BJ (cell line): ENCODE measurements around the gene CSF1. TPM values are rescaled to one million over a fixed set of nuclear protein-coding genes. Genes with fewer than 3 reads are reported as not detected.

Experiments
- CTCF ChIA-PET: fragments of 350-600 bp; formaldehyde crosslinking; extraction: SDS; loops from one replicate; lab custom pipeline; 2021; ENCODE audit warnings: antibody characterized with exemption, inconsistent platforms; lab: Yijun Ruan, JAX
- POLR2A ChIA-PET: fragments of 300-600 bp; sonication (Branson Sonifier 250); formaldehyde crosslinking; extraction: SDS; loops from one replicate; lab custom pipeline; 2021; ENCODE audit warnings: antibody characterized with exemption; lab: Charles Lee
- DNase-seq: peaks from one replicate; pipeline ENCODE4 v3.0.0-alpha.2; 2011; ENCODE audit warnings: low read depth
- H3K27me3 ChIP-seq: 2 replicates; pipeline ENCODE4 v1.6.0; 2011; ENCODE audit warnings: low read length; ENCODE audit not compliant: control insufficient read depth, insufficient read depth
- H3K36me3 ChIP-seq: 2 replicates; pipeline ENCODE4 v1.5.1; 2011; ENCODE audit warnings: low read length; ENCODE audit not compliant: control insufficient read depth, insufficient read depth
- H3K4me3 ChIP-seq: 2 replicates; pipeline ENCODE4 v1.5.1; 2011; ENCODE audit warnings: low read depth, mild to moderate bottlenecking, control low read depth, low read length
- polyA plus RNA-seq: library from polyadenylated mRNA; depleted of rRNA; stranded (reverse); fragments of >200 nt; gene quantifications from 2 replicates; pipeline ENCODE4 v1.2.3, GENCODE V29; 2011
- TF ChIP-seq, protein P1 (sequence below): IDR thresholded peaks from 2 replicates; pipeline ENCODE4 v1.5.1; 2011; ENCODE audit warnings: low read depth, mild to moderate bottlenecking, control low read depth, inconsistent platforms, low read length, moderate library complexity; ENCODE audit not compliant: insufficient read depth

The CSF1 gene
- polyA plus RNA-seq, 1 experiment, result 48.4 TPM

- CTCF ChIA-PET, result interaction anchor here (1.0 to 1.5 kb wide), 4 partner anchors 10 to 98 kb away, joined by 3 to 4 read pairs (median 3); no protein-coding TSS in a partner anchor
- POLR2A ChIA-PET, result no interaction called here
- DNase-seq, result no peak
These were observed 29.4 kb upstream of the CSF1 start for GRCh38 chr1:109880971-109881894.

DNA sequence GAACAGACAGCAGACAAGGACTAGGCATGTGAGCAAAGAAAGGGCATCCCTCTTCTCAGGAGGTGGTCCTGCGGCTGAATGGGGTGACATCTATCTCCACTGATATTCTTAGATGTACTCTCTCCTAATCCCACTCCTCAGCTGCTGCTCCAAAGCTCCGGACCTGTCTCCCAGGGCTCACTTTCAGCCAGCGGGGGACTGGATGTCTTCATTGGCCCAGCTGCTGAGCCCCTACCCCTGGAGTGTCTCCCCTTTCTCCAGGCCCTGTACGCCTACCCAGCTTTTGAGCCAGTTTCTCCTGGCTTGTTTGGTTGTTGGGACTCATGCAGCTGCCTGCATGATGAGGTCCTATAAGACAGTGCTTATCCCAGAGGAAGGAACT is 28.8 kb upstream of the CSF1 start:
- DNase-seq, result no peak
- POLR2A ChIA-PET, result no interaction called here
- Histone ChIP-seq H3K4me3 (no peak overlapping the region), H3K36me3 (no peaks in the 10 kb centered on the region), H3K27me3 (no peaks in the 10 kb centered on the region)
- CTCF ChIA-PET, result interaction anchor here (1.0 kb wide), 2 partner anchors 9 to 11 kb away, joined by 3 read pairs; no protein-coding TSS in a partner anchor
- TF ChIP-seq, protein P1, sequence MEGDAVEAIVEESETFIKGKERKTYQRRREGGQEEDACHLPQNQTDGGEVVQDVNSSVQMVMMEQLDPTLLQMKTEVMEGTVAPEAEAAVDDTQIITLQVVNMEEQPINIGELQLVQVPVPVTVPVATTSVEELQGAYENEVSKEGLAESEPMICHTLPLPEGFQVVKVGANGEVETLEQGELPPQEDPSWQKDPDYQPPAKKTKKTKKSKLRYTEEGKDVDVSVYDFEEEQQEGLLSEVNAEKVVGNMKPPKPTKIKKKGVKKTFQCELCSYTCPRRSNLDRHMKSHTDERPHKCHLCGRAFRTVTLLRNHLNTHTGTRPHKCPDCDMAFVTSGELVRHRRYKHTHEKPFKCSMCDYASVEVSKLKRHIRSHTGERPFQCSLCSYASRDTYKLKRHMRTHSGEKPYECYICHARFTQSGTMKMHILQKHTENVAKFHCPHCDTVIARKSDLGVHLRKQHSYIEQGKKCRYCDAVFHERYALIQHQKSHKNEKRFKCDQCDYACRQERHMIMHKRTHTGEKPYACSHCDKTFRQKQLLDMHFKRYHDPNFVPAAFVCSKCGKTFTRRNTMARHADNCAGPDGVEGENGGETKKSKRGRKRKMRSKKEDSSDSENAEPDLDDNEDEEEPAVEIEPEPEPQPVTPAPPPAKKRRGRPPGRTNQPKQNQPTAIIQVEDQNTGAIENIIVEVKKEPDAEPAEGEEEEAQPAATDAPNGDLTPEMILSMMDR, result no peak

More at GRCh38 chr1:109880971-109881894, 29.4 kb upstream of the CSF1 start:
- TF ChIP-seq, protein P1, result no peak
- no peaks in the 10 kb centered on the region for H3K36me3 ChIP-seq
- no peak overlapping the region for H3K4me3 ChIP-seq
- no peaks in the 10 kb centered on the region for H3K27me3 ChIP-seq

DNA sequence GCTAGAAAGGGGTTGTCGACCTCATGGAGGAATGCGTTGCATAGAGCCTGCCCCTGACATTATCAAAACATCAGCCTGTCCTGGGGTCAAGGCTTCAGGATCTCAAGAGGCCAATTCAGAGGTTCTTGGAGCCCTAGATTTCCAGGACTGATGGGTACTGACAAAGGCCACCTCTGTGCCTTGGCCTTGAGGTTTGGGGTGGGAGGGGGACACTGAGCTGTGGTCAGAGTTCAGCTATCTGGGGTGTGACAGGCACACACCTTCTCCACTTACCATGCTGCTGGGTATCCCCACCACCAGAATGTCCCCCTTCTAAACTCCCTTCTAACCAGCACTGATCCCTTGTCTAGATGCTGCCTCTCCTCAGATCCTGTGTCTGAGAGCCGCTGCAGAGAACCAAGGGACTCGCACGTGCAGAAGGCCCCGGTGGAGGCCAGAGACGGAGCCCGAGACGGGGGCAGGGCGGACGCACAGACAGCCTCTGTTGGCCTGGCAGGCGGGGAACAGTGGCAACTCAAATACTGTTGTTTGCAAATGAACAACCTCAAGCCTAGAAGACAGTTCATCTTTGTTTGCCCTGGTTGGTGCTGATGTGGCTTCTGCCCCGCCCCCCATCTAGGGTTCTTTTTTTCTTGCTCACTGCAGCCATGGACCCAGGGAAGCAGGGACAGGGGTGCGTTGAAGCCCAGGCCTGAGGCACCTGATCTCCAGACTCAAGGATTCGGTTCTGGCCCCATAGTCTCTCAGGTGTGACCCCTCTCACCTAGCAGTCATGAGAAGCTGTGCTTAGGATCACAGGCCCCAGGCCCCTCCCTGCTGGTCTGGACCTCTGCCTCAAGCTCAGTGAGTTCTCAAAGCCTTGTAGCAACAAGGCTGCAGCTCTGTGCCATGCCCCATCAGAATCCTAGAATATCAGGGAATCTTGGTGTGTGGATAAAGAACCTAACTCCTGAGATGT is 28.1 kb upstream of the CSF1 start:
- H3K27me3 ChIP-seq, result no peaks in the 10 kb centered on the region
- H3K4me3 ChIP-seq, result no peak overlapping the region
- no peaks in the 10 kb centered on the region for H3K36me3 ChIP-seq
- POLR2A ChIA-PET, result no interaction called here
- CTCF ChIA-PET, result interaction anchor here (1.0 kb wide), 1 partner anchor 8 kb away, joined by 3 read pairs; no protein-coding TSS in a partner anchor
- TF ChIP-seq, protein P1, result no peak
- DNase-seq, result no peak

DNA sequence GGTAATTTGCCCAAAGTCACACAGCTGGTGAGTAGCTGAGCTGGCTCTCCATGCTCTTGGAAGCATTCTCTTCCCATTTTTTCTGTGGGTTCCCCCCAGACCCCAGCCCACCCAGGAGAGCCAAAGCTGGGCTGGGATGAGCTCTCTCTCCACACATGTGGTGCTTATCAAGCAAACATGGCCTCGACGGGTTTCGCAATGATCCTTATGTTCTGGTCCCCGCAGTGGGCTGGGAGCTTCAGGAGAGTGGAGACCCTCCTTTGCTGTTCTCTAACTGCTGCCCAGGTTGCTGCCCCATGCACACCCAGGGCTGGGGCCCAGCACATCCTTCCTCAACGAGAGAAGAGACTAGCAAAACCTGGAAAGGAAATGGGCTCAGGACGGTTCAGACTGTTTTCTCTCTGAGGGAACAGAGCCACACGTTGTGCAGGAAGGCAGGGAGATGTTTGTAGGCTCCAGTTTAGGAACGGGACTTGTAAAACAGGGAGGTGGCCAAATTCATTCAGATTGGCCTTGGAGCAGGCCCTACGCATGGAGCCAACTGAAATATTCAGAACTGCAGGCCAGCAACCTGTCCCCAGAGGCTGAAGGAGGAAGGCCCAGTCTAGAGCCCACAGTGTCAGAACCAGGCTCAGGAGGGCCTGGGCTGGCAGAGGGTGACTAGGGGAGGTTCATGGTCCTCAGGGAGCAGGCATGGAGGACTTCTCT is 27.2 kb upstream of the CSF1 start:
- Histone ChIP-seq H3K27me3 (no peaks in the 10 kb centered on the region), H3K4me3 (no peak overlapping the region), H3K36me3 (no peaks in the 10 kb centered on the region)
- TF ChIP-seq, protein P1, result no peak
- DNase-seq, result no peak
- ChIA-PET POLR2A (no interaction called here), CTCF (no interaction called here)
